ENCODE results near the gene LIN37.
A peak's percentile ranks its signal among the peaks of the same experiment; 100 is the strongest.
"Not testable (repeated sequence)": the region's sequence is repeated elsewhere in the genome, so short reads cannot be mapped to it uniquely, and the experiment has no call there.

Gene LIN37

DNA sequence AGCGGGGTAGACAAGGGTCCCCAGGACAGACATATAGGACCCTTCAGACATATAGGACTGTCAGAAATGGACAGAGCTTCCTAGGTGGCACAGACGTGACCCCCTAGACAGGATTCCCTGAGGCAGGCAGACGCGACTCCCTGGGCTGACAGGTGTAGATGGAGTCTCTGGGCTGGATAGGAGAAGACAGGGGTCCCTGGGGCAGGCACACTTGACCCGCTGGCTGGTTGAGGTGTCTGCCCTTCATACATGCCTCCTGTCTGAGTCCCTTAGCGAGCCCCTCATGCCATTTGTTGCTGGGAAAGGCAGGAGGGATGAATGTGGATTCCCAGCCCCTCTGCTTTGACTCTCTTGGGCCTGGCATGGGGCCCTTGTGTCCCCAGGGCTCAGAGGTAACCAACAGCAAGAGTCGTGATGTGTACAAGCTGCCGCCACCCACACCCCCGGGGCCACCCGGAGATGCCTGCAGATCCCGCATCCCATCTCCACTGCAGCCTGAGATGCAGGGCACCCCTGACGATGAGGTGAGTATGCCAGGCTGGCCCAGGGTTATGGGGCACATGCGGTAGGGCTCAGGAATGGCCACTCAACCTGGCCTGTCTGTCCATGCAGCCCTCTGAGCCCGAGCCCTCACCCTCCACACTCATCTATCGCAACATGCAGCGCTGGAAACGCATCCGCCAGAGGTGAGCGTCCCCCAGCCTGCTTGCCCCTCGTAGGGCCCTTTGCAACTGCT lies 5.4 kb downstream of the LIN37 start:
- ATAC-seq, result no peak

DNA sequence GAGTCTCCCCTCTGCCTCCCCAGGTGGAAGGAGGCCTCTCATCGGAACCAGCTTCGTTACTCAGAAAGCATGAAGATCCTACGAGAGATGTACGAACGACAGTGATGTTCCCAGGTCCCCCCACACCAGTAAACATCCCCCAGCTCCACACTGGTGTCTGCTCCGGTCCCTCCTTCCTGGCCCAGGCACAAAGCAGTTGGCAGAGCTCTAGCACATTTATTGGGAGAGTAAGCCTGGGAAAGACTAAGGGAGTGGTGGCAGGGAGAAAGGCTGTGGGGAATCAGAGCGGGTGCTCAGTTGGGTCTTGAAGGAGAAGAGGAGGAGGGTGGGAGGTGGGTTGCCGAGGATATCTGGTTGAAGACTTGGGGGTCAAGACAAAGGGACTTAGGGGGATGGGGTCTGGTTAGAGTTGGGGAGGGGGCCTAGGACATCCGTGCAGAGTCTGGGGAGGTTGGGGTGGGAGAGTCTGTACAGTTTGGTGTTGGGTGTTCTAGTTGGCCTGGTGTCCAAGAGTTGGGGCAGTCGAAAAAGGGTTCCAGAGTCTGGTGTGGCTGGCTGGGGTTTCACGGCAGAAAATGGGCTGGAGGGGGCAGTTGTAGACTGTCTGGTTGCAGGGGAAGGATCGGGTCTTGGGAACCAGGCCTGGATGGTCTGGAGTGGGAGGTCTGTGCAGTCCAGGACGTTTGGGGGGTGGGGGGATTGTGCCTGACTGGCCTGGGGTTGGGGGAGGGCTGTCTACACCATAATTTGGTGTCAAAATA lies 6.2 kb downstream of the LIN37 start:
- no peak for ATAC-seq

DNA sequence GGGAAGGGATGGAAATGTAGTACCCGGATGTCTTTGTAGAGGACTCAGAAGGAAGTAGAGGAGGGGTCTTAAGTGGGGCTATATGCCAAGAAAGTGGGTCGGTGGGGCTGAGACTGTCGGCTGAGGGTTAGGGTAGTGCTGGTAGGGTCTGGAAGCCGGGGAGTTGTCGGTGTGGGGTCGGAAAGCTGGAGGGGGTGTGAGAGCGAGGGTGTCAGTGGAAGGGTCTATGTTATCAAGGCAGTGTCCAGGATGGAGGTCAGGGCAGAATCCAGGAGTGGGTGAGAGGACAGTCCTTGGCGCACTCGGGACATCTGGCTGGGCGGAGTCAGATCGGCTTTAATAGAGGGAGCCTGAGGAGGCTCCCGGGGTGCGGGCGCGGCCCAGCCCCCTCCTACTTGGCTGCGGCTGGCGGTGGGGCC lies 6.8 kb downstream of the LIN37 start:
- ATAC-seq, result no peak

DNA sequence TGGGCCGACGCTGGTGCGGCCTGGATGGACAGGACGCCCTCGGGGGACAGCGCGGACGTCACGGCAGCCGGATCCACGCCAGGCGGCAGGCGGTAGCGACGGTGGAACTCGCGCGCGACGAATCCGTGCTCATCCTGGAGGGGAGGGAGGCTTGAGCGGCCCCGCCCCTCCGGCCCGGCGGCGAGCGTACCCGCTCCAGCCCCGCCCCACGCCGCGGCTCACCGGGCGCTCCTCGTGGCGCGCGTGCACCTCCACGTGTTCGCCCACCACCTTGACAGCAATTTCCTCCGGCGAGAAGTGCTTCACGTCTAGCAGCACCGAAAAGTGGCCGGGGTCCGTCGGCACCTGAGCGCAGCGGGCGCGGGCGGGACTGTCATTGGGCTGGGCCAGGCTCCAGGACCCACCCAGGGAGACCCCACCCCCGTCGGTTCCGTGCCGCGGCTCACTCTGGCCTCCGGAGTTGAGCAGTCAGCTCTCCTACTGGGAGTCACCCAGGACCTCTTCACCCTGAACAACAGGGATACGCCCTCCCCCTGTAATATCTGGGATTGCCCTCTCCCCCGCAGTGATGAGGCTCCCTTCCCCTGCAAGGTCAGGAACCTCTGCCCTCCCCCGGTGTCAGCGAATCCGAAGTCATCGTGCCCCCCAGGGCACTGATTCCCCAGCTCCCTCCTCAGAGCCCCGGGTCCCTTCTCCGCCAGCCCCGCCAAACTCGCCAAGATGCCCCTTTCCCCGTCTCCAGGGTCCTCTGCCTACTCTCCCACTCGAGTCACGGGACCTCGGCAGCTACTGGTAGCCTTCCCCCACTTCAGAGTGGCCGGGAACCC lies 7.4 kb downstream of the LIN37 start:
- no peak for ATAC-seq

DNA sequence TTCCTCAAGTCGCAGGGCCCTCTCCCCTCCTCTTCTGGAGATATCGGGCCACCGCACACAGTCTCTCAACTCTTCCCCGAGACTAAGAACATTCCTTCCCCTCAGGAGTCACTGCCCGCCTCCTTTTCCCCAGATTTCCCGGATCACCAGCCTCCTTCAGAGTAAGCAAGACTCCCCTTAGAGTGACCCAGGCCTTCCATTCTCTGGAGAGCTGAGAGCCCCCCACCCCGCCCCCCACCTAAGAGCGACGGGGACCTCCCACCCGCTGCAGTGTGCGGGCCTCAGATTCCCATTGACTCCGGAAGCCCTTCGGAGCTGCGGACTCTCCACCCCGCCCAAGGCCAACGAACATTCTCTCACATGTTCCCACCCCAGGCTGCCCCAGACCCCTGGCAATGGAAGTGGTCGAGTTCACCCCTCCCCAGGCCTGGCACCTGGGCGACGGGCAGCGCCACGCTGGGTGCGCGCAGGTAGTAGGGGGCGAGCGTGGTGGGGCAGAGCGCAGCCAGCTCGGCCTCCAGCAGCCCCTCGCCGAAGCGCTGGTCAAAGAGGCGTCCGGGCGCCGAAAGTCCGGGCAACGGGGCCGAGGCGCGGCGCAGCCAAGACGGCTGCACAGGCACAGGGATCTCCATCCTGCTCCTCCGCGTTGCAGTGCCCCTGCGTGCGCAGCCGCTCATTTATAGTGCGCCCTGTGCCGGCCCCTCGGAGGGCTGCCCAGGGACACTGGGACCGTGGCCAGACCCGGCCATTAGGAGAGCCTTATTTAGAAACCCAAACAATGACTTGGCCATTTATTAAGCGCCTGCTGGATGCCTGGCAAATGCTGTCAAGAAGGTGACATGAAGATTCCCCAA lies 8.2 kb downstream of the LIN37 start, which contains the start of gene HSPB6:
Gene HSPB6, minus strand, starts transcription at position 653 of the 854 bp plus-strand sequence. Its CDS starts 21 bp downstream, at position 632.
- ATAC-seq, result no peak

DNA sequence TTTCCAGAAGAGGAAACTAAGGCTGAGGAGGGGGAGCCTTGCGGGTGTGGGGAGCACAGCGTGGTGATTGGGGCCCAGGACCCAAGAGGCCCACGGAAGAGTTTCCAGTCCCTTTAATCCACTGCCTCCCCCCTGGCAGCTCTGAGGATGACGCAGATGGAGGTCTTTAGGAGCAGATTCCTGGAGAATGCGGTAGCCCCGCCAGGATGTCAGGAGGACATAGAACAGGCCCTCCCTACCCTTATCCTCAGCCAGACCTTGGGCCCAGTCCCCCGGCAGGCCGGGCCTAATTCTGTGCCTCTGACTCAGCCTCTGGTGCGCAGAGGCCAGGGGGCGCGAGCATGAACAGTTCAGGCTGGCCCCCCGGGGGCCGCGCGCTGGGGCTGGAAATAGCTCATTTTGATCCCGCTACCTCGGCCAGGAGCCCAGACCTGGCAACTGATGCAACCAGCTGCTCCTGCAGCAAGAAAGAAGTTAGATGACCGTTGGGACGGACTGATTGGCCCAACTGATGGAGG lies 8.9 kb downstream of the LIN37 start:
- ATAC-seq, result no peak

DNA sequence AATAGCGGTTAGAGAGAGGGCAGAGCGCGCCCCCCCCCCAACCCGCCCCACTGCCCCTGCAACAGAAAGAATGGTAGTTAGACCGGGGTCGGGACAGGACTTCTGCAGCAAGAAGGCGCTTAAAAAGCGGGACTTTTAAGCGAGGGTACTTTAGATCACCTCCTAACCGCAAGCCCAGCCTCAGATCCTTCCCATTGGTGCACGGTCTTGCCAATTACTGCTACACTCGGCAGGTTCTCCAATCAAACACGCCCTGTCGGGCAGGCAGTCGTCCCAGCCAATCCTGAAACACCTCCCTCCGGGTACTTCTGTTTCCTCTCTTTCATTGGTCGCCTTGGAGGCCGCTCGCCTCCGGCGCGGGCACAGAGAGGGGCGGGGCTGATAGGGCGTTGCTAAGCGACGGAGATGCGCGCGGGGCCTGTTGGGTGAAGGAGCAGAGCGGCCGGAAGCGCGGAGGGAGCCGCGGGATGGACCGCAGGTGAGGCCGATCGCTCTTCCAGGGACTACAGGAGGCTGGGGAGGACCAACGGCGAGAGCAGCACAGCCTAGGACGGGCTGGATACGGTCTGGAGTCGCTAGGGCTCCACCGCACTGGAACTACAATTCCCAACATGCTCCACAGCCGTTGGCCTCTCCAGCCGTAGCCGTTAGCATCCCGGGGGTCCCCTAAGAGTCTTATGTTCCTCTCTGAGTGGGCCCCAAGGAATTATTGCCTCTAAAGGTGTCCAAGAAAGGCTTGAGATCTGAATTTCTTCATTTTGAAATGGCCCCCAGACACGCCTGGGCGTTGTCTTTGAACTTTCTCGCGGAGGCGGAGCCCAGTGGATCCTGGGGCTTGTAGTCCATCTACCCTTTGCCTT lies 9.6 kb downstream of the LIN37 start, which contains the start of gene PROSER3:
Gene PROSER3, plus strand, starts transcription at position 428 of the 860 bp plus-strand sequence. Its CDS starts 40 bp downstream, at position 468.
- peak; percentile 98 to 99 for ATAC-seq

DNA sequence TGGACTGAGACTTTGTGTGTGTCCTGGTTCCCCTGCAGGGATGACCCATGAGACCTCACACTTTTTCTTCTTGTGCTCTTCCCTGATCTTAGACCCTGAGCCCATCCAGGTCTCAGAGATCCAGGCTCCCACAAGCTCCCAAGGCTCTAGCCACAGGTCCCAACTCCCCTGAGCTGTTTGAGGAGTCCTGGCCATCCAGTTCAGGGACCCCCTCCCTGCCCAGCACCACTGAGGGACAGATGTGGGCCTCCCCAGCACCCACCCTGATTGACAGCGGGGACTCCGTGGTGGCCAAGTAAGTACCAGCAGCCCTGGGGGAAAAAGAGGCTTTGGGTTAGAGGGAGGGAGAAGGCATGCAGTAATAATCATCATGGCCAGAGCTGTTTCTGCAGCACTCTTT lies 11.3 kb downstream of the LIN37 start:
- no peak for ATAC-seq

DNA sequence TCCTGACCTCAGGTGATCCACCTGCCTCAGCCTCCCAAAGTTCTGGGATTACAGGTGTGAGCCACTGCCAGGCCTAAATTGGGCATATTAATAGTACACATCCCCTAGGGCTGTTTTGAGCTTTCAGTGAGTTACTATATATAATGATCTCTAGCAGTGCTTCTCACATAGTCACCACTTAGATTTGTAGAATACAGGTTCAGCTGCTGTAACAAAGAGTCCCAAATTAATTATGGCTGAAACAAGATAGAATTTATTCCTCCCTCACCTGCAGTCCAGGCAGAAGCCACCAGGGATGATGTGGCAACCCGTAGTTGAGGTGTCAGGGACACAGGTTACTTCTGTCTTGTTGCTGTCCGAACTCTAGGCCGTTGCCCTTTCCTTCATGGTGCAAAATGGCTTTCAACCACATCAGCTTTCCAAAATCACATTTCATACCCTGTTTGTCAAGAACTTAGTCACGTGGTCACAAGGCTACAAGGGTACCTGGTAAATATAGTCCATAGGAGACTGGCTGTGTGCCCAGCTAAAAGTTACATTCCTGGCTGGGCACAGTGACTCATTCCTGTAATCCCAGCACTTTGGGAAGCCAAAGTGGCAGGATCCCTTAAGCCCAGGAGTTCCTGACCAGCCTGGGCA lies 12.5 kb downstream of the LIN37 start:
- no peak for ATAC-seq

DNA sequence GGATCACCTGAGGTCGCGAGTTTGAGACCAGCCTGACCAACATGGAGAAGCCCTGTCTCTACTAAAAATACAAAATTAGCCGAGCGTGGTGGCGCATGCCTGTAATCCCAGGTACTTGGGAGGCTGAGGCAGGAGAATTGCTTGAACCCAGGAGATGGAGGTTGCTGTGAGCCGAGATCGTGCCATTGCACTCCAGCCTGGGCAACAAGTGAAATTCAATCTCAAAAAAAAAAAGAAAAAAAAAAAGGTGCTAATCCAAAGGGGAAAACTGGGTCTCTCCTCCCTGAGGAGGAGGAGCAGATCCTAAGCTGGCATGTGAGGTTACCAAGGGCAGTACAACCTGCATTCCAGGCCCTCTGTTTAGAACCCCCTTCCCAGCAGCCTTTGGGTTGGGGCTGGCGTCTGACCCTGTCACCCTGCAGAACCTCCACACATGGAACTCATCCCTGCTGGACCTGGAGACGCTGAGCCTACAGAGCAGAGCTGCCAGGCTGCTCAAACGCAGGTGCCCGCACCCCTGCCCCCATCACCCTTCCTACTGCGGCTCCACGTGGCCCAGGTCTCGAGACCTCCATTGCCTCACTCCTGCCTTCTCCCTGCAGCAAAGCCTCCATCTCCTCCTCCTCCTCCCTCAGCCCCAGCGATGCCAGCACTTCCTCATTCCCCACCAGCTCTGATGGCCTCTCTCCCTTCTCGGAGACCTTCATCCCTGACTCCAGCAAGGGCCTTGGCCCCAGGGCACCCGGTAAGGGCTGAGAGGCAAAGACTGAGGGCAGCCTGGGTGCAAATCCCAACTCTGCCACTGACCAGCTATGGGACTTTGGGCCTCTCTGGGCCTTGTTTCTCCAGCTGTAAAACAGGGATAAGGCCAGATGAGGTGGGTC lies 16.3 kb downstream of the LIN37 start:
- ATAC-seq, result no peak

DNA sequence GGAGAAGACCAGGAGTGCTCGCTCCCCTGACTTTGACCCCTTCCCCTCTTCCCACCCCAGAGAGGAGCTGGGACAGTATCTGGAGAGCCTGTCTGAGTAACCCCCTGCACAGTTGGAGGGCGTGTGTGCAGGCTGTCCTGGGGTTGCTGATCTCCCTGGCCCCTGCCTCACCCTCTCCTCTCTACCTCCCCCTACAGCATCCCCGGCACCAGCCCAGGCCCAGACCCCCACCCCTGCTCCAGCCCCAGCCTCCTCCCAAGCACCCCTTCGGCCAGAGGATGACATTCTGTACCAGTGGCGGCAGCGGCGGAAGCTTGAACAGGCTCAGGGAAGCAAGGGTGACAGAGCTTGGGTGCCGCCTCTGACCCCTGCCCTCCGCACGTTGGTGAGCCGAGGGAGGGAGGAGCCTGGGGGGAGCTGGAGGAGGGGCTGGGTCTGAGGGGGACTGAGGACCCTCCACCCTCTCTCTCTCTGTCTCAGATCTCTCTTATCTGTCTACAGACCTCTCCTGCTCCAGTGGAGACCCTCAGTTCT lies 18.3 kb downstream of the LIN37 start:
- no peak for ATAC-seq

DNA sequence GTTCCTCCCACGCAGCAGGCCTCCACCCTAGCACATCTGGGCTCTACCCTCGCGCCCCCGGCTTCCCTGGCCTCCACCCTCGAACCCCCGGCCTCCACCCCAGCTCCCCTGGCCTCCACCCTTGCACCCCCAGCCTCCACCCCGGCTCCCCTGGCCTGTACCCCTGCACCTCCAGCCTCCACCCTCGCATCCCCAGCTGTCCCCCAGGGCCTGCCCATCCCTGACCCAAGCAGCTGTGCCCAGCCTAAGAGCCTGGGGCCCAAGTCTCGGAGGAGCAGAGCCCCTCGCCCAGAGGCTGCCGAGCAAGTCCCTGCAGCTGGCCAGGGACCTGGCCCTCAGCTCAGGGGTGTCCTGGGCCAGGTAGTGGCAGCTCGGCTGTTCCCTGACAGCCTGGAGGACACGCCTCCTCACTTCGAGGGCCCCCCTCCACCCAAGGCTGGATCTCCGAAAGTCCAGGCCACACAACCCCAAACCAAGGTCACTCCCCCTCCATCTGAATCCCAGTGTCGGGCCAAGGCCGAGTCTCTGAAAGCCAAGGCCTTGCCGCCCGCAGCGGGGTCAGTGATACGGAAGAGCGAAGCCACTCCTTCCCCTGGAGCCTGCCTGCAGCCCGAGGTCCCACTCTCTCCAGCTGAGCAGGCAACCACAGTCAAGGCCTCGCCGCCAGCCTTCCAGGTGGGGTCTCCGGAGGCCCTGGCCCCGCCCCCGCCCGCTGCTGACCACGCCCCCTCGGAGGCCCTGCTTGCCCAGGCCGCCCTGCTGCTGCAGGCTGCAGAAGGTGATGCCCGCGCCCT lies 19.1 kb downstream of the LIN37 start:
- ATAC-seq, result no peak

DNA sequence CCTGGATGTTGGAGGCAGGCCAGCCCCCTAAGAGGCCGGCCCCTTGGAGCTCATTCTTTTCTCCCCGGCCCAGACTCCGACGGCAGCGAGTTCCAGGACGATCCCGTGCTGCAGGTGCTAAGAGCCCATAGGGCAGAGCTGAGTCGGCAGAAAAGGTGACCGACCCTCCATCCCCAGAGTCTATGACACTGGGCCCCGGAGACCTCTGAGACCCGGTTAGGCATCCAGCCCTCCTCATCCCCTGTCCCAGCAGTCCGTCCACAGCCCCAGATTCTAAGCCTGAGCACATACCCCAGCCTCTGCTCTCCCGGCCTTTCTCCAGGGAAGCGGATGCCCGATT lies 19.7 kb downstream of the LIN37 start:
- no peak for ATAC-seq

DNA sequence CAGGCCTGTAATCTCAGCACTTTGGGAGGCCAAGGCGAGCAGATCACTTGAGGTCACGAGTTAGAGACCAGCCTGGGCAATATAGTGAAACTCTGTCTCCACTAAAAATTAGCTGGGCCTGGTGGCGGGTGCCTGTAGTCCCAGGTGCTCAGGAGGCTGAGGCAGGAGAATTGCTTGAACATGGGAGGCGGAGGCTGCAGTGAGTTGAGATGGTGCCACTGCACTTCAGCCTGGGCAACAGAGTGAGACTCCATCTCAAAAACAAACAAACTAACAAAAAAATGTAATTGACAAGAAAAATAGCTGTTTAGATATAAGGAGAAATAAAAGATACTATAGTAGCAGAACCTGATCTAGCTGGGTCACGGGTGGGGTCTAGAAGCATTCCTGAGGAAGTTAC lies 24.0 kb downstream of the LIN37 start:
- not testable (repeated sequence) for ATAC-seq

DNA sequence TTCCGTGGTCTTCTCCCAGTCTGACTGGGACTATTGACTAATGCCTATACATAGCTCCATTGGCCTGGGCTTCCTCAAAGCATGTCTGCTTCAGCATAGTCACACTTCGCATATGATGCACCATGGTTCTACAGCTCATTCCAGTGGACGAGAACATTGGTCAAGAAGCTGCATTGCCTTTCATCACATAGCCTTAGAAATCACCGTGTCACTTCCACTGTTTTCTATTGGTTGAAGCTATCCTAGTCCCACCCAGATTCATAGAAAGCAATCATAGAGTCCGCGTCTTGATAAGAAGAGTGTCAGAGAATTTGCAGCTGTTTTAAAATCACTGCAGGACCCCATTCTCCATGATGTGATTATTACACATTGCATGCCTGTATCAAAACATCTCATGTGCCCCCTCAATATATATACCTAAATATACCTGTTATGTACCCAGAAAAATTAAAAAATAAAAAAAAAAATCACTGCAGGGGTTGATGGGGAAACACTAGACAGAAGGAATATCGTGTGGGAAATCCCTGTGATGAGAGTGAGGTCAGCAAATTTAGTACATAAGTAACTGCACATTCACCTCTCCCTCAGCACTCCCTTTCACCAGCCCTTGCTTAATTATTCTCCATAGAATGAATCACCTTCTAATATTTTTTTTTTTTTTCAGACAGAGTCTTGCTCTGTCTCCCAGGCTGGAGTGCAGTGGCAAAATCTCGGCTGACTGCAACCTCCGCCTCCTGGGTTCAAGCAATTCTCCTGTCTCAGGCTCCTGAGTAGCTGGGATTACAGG lies 24.8 kb downstream of the LIN37 start:
- no peak for ATAC-seq

DNA sequence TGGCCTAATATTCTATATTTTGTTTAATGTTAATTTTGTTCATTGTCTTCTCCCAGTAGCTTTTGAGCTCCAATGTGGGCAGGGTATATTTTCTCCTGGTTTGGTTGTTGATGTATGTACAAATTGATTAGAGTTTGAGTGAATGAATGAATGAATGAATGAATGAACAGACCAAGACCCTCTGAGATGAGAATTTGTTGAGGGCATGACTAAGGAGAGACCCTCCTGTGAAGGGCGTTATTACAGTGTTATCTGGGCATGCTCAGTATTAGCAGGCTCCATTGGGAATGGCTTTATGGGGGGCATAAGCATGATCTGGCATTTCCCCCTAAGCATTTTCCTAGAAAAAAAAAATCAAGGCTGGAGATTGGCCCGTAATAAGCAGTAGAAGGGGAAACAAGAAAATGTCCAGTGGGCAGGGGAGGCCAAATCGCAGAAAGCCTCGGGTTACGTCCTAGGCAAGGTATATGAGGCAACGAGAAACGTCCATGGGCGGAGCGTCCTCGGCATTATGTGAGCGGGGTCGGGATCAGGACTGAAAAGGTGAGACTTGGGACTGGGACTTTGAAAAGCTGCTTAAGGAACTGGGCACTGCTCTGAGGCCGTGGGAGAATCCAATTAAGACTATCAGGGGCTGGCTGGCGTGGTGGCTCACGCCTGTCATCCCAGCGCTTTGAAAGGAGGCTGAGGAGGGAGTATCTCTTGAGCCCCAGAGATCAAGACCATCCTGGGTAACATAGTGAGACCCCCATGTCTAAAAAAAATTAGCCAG lies 26.1 kb downstream of the LIN37 start:
- ATAC-seq, result no peak

DNA sequence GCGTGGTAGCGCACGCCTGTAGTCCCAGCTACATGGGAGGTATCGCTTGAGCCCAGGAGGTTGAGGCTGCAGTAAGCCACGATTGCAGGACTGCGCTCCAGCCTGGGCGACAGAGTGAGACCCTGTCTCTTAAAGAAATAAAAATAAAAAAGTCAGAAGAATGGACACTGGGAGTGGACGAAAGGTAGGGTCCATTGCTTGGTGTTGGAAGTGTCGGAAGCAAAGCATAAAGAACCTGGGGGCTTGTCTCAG lies 26.6 kb downstream of the LIN37 start:
- no peak for ATAC-seq
